Dedifferentiated amniotic fluid mesenchymal stem cell (primary cell): ENCODE data around the gene EGFLAM.

ENCODE experiments used
- DNase-seq: peaks from one replicate; pipeline ENCODE4 v3.0.0-alpha.2; 2016; ENCODE audit errors: extremely low spot score

EGFLAM gene

DNA sequence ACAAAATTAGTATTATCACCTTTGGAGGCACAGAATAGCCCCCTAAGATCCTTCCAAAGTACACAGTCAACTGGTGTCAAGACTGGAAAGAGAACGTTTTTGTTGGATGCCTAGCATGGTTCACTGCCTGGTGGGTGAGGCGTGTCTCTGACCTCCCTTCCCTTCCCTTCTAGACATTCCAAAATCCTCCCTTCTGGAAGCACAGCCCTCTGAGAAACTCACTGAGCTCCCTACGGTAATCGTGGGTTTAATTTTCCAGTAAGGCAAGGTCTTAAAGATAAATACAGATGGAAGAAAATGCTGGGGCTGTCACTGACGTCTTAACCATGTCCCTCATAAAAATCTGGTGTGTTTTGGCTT is 159.3 kb downstream of the EGFLAM start:
- no peak for DNase-seq

DNA sequence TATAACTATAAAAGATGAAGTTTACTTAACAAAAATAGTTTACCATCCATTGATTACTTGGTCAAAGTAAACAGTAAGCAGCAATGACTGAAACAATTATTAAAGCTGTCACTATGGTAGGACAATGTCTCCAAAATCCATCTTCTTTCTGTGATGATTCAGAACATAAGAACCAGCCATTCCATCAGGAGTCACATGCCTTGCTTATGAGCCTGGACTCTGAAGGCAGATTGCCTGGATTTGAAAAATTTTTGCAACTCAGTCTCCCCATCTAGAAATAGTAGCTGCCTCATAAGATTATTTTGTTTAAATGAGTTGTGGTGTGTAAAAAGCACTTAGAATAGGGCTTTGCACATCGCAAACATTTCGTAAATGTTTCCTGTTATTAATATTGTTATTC is 161.9 kb downstream of the EGFLAM start:
- no peak for DNase-seq

DNA sequence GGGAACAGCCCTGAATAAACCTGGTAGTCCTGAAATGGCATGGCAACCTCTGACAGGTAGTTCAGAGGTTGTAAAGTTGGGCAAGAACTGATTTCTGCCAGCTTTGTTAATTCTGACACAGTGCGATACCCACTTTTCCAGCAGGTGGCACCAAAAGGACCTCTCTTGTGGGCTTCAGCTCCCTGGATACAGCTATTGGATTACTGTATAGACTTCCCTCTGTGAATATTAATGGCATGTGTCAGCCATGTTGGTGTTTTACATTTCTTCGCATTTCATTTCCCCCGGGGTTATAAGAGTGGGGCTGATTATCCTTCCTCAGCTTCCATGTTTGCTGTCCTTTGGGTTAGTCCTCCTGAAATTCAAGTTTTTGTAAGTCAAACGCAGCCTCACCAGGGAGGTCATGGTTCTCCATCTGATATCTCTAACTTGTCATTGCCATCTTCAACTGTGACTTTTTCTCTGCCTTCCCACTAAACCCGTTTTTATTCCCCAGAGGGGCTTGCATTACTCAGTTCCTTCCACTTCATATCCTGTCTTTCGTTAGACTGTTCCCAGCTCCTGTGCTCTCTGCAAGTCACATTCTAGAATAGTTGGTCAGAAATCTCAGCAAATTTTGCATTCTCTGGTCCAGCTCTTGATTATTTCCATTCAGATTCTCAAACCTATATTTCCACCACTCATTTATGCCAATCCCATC is 162.5 kb downstream of the EGFLAM start:
- DNase-seq = peak; percentile 43

DNA sequence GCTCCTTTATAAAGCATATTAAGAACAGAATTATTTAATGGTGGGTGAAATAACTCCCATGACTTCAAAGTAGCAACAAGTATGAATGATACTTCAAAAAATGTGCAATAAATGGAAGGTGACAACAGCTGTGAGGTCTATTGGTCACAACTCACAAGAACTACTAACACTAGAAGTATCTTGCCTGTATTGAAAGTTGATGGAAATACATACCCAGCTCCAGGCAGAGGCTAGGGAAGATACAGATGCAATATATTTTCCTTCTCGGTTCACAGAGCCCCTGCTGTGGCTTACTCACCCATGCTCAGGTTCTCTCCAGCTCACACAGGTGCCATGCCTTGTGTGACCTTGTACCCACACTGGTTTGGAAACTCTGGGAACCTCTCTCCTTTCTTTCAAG is 164.3 kb downstream of the EGFLAM start:
- DNase-seq = no peak

DNA sequence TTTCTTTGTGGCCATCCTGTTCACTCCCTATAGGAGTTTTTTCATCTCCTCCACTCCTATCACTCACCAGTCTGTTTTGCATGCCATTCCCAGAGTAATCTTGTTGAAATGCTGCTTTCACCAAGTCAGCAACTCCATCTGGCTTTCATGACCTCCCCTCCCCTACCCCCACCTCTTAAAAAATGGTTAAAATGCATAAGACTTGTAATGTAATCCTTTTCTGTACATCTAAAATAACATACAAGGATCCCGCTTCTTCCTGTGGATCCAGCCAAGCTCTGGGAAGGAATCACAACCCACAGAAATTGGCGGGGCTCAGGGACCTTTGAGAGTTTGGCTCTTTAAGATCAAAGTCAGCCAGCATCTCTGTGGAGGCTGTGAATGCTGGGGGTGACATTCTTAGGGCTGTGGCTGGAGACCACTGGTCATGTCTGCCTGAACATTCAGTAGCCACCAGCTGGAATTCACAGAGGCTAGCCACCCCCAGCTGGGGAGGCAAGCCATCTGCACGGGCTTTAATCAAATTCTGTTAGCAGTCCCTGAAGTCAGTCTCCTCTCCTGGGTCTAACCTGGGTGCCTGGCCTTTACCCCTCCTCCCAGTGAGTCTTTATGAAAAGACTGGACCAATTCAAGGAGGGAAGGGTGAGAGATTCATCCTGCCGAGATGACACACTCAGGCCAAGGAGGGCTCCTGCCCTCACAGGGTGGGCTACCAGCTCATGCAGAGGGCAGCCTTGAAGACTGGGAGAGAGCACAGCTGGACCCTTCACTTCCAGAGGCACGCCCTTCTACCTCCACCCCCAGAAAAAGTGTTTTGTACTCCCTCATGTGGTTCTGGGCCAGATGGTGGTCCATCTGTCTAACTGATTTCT is 165.2 kb downstream of the EGFLAM start:
- no peak for DNase-seq

DNA sequence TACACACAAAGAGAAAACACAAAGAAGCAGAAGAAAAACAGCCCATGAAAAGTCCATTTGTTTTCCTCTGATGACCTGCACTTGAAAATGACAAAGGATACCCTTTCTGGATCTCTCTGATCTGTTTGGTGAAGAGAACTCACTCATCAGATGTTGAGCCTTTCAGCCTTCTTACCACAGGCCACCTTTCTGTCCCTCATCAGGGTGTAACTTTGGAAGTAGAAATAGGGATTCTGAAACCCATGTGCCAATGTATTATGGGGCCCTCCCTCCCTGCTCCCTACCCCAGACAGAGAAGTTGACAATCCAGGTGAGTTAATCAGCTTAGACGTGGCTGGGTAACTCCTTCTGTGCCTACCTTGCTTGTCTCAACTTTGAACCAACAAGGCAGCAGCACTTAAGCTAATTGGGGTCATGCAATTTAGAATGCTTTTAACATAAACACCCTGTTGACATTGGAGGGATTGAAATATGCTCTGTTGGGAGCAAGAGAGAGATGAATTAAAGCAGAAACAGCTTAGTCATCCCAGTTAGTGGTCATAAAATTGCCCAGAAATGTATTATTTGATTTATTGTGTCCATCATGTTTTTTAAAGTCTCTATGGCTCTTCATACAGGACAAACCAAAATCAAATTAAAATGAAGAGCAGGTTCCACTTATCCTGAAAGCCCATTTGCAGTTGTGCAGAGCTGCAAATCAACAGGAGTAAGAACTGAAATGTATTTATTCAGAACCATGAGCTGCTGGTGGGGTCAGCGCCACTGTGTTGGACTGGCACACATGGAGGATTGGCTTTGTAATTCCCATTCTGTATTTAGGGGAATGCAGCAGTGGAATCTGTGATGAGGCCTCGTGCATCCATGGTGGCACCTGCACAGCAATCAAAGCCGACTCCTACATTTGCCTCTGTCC is 166.0 kb downstream of the EGFLAM start:
- DNase-seq = no peak

DNA sequence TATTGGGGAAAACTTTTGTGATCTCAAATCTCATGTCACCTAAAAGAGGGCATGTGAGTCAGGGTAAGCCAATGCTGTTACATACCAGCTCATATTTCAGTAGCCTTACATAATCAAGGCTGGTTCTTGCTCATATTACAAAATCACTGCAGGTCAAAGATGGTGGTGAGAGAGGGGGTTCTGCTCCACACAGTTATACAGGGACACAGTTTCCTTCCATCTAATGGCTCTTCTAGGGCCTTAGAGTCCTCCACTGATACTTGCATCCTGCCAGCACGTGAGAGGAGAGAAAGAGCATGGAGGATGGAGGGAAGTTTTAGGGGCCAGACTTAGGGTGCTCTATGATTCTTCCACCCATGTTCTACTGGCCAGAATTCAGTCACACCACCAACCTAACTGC is 168.1 kb downstream of the EGFLAM start:
- no peak for DNase-seq

DNA sequence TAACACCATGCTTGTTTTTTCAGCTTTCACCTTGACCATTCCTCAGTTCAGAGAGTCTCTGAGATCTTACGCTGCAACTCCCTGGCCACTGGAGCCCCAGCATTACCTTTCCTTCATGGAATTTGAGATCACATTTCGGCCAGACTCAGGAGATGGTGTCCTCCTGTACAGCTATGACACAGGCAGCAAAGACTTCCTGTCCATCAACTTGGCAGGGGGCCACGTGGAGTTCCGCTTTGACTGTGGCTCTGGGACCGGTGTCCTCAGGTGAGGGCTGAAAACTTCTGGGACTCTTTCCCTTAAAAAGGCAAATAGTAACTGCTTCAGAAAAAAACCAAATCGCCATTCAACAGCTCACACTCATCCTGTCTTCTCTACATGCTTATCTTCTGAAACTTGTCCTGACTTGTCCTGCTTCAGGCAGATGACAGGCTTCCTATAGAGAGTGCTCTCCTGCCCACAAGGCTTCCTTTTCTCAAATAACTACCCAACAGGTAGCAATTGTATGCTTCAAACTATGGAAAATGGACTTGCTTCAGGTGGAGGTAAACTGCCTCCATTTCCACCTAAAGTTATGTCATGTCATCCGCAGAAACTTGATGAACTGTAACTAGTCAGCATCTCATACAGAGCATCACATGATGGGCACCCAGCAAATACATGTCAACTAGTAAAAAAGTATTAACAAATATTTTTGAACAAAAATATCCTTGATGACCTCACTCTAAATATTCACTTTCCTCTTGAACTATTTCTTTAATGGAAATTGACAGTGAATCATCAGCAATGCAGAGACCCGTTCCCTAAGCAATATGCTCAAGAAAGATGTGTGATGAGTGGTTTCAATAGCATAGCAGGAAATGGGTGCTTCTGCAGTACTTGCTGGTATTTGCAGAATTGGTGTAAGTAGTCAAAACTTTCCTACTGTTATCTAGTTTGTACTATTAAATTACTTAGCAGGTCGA is 168.9 kb downstream of the EGFLAM start:
- no peak for DNase-seq

DNA sequence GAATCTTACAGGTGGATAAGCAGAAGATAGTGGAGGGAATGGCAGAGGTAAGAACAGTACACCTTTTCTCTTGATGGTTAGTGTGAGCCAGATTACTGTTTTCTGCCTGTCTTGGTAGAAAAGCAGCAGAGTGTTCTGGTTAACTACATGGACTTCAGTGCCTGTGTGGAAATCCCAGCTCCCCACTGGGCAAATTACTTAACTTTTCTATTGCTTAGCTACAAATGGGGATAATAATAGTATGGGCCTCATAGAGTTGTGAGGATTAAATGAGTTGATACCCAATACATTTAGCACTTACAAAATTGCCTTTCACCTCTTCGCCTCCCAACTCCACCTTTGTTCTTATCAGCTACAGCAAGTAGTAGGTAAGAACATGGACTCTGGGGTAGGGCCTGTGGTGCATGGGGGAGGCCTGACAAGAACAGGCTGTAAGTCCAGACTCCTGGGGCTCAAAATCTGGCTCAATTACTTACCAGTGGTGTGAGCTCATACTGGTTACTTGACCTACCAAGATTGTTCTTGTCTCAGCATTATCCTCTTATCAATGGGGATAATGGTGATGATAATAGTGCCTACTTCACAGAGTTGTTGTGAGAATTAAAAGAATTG is 173.0 kb downstream of the EGFLAM start:
- DNase-seq = no peak

DNA sequence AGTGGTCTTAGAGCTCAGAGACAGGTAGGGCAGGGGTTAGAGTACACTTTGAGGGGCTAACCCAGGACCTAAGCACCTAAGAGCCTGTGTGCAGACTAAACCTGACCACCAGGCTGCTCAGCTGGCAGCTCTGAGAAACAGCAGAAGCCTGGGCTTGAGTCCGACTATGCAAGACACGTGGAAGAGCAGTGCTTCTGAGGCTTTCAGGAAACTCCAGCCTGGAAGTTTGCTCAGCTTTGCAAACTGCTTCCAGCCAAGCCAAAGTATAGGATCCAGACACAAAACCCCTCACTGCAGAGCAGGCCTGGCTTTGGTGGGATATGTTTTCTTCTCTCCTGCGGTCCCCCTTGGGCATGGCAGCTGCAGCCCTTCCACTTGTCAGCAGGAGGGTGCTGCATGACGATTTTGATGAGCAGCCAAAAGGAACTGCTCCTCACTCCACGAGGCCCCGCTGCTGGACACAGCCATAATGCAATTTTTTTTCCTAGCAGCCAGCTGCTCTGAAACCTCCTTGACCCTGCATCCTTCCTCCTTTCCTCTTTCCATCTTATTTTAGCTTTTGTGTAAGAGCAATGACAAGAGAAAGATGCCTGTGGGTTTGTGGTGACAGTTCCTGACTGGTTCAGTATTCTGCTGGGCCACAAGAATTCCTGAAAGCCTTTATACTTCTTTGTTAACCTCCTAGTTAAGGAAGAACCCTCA is 175.0 kb downstream of the EGFLAM start:
- no peak for DNase-seq

DNA sequence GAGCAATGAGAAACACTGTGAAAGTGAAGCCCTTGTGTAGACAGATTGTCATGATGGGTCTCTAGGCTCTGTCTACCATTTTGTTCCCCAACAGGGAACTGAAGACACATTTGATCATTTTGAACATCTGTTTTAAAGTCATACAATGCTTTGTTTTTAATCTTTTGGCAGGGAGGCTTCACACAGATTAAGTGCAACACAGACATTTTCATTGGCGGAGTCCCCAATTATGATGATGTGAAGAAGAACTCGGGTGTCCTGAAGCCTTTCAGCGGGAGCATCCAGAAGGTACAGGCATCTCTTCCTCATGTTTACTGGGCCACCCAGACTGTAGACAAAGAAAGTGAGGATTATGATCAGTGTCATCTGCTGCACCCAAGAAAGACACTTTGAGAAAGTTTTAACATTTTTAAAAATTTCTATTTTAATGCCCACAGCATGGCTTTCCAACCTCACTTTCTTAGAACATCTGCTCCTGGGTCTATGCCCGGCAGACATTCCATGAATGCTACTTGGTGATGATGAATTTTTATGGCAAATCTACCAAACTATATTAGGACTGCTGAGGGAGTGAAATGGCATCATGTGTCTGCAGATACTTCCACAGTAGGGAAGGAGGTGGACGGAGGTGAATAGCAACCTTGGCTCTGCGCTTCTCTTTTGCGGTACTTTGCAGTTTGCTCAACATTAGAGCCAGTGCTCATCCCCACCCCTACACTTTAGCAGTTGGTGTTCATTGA is 176.8 kb downstream of the EGFLAM start:
- DNase-seq = peak; percentile 40

DNA sequence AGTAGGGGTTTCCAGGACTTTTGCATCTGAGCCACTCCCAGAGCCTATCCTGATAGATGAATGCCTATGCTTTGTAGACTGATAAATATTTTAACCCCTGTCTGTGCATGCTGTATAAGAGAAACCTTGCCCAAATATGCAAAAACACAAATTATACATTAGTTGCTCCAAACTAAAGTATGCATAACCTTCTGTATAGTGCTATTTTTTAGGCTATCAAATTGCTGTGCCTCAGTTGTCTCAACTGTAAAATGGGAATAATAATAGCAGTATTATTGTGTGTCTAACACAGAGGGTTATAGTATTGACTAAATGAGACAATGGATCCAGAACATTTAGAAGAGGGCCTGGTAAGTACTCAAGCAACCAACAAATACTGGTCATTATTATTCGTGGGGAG is 180.4 kb downstream of the EGFLAM start:
- DNase-seq = no peak

DNA sequence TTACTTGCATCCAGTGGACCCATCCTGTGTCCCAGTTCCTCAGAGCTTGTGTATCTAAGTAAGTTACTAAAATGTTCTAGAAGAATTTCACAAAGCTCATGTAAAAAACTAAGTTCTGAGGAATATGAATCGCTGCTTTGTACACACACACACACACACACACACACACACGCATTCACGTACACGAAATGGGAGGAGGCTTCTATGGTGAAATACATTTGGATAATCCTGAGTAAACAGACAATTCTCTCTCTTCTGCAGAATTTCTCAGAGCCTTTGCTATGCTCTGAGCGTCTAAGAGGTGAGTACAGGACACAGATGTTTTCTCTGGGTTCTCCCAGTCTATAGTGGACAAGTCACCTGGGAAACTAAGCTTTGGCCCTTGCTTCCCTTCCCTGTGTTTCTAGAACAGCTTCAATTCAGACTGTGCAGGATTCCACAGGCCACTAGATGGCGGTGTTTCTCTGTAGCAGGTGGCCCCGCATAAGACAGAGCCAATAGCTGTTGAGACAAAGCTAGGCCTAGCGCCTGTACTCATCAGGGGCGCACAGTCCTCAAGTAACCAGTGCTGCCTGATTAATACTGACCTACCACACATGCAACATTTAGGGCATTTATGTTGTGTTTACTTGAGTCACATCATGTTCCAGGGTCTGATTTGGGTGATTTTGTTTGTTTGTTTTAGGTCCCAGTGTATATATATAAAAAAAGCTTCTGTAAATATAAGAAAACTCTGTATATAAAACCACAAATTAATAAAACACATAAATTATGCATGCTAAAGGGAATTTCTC is 183.3 kb downstream of the EGFLAM start:
- DNase-seq = peak; percentile 91

DNA sequence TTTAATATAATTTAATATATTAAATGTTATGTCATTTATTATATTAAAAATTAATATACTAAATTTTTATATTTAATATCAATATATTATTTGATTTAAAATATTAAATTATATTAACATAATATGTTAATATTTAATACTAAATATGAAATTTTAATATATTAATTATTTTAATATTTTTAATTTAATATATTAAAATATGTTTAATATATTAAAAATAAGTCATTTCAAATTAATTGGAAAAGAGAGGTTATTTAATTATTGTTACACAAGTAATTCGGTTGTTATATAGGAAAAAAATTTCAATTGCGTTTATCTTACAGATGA is 183.9 kb downstream of the EGFLAM start:
- no peak for DNase-seq

DNA sequence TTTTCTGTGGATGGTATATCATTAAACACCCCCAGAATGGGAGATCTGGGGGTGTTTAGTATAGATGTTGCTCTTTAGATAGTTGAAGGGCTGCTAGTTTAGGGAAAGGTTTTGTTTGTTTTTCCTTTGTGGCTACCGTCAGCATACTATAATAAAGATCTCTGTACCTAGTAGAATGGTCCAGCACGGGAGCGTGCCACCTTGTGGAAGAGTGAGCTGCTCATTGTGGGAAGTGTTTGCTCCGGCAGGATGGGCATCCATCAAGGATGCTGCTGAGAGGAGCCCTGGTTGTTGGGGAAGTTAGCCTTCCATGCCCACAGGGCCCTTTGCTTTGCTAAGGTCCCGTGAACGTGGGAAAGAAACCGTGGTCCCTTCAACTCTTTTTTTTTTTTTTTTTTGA is 185.0 kb downstream of the EGFLAM start:
- DNase-seq = no peak

DNA sequence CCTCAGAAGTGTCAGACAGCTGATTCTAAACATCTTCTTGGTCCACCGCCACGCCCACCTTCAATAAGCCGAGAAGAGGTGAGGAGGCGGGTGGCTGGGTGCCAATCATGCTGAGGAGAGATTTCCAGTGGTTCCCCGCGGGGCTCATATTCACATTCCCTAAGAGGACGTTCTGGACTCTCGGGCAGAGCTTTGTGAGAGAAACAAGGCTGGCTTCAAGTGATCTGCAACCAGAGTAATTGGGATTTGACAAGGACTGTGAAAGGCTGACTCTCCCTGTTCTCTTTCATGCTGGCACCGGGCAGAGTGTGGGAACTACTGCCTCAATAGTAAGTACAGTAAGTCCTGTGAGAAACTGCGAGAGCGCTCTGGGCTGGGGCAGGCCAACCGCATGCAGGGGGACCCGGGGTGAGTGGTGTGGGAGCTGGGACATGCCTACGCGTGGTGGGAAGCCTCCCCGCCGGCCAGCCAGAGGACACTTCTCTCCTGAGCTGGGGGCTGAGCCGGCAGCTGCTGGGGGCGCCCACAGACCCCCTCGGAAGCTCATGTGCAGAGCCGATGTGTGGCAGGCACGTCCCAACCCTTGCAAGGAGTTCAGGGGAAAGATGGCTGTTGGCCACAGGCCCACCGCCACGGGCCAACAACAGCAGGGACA is 187.1 kb downstream of the EGFLAM start:
- DNase-seq = no peak

DNA sequence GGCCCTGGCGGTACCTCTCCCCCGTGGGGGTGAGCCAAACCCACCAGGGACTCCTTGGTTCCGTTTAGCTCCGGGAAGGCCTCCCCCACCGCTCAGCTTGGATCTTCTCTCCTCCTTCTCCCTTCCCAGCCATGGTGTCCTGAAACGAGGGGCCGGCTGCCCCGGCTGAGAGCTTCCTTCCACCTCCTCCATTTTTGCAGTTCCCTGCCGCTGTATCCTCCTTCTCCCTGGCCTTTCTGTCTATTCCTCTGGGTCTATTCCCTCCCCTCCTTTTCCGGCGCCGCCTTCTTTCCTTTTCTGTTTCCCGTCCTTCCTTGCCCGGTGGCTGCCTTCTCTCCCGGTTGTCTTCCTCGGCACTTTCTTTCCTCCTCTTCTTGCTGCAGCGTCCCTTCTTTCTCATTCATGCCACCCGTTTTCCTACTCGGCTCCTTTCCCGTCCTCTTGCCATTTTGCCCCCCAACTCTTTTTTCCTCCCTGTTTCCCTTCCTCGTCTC is 187.7 kb downstream of the EGFLAM start:
- DNase-seq = no peak

DNA sequence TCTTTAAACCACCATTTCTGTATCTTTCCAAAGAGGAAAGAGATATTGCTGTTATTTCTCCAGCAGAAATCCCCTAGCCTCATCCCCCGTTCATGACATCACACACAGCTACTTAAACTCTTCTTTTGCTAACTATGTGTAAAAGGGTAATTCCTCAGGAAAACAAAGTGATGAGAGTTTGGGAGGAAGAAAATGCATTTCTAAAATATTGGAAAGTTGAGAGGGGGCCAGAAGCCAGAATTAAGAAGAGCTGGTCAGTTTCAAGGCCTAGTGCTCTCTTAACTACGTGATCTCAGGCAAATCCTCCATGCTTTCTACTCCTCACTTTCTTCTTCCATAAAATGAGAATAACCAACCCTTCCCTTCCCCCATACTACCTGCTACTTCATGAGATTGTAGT is 188.7 kb downstream of the EGFLAM start:
- DNase-seq = no peak
